GM12878 (cell line): ENCODE measurements around the gene POLR1D. TPM values are rescaled to one million over a fixed set of nuclear protein-coding genes. Genes with fewer than 3 reads are reported as not detected.

Experiments used
- ATAC-seq: fragments of 200-7000 bp; cut with Tn5 transposase; 3 replicates; pipeline ENCODE4 v1.9.1; 2020; ENCODE audit warnings: mild to moderate bottlenecking, moderate library complexity
- BruUV-seq: library from RNA; stranded (reverse); fragments of 400-500 nt; replicated peaks from 2 replicates; lab custom pipeline; 2021; lab: Mats Ljungman, UMichigan
- CTCF ChIA-PET: fragments of 300-600 bp; sonication (Branson Sonifier 250); formaldehyde crosslinking; extraction: SDS; loops from one replicate; lab custom pipeline; 2021; ENCODE audit warnings: inconsistent platforms; lab: Yijun Ruan, JAX
- POLR2A ChIA-PET: fragments of 350-600 bp; formaldehyde crosslinking; extraction: SDS; loops from one replicate; lab custom pipeline; 2021; ENCODE audit warnings: inconsistent platforms; lab: Charles Lee
- RAD21 ChIA-PET: fragments of 300-600 bp; sonication (Branson Sonifier 250); formaldehyde crosslinking; loops from one replicate; lab custom pipeline; 2023; ENCODE audit warnings: antibody characterized with exemption; ENCODE audit not compliant: unreplicated experiment; lab: Charles Lee
- SMC1A ChIA-PET: fragments of 300-600 bp; sonication (Branson Sonifier 250); formaldehyde crosslinking; loops from one replicate; lab custom pipeline; 2023; ENCODE audit not compliant: unreplicated experiment, uncharacterized antibody; lab: Charles Lee
- DNase-seq: peaks from one replicate; pipeline ENCODE4 v3.0.0-alpha.2; 2011; ENCODE audit warnings: low read depth, low spot score
- FAIRE-seq: peaks from 3 replicates; lab custom pipeline; 2011; peaks lifted over from hg19 to GRCh38; lab: Jason Lieb, UNC
- H2AFZ ChIP-seq: 2 replicates; pipeline ENCODE4 v1.6.0; 2011; ENCODE audit warnings: low read depth, low read length, control low read depth; ENCODE audit not compliant: control insufficient read depth
- H3K27ac ChIP-seq: 2 replicates; pipeline ENCODE4 v1.5.1; 2011; ENCODE audit warnings: control low read depth; ENCODE audit not compliant: control insufficient read depth, insufficient read depth
- H3K27me3 ChIP-seq, 2 experiments: replicated peaks in 1 of 2; 2 replicates each; pipeline versions ENCODE4 v1.6.0 to v1.6.1; 2011; ENCODE audit warnings: low read length in 1 of 2; ENCODE audit not compliant: control insufficient read depth in 2 of 2, insufficient read depth in 2 of 2
- H3K36me3 ChIP-seq, 2 experiments: 2 replicates each; pipeline ENCODE4 v1.5.1; 2011; ENCODE audit warnings: low read length in 1 of 2; ENCODE audit not compliant: control insufficient read depth in 2 of 2, insufficient read depth in 2 of 2
- H3K4me1 ChIP-seq: 2 replicates; pipeline ENCODE4 v1.6.1; 2011; ENCODE audit warnings: mild to moderate bottlenecking, low read length, moderate library complexity, mixed read lengths; ENCODE audit not compliant: control insufficient read depth, insufficient read depth
- H3K4me2 ChIP-seq: 2 replicates; pipeline ENCODE4 v1.6.0; 2011; ENCODE audit warnings: control low read depth; ENCODE audit not compliant: control insufficient read depth, insufficient read depth
- H3K4me3 ChIP-seq: fragments of 200-600 bp; sonication (generic); 2 replicates; pipeline ENCODE4 v1.5.1; 2016
- H3K79me2 ChIP-seq: 2 replicates; pipeline ENCODE4 v1.6.0; 2011; ENCODE audit warnings: low read length; ENCODE audit not compliant: control insufficient read depth, insufficient read depth
- H3K9ac ChIP-seq: 2 replicates; pipeline ENCODE4 v1.8.0; 2011; ENCODE audit warnings: low read length, control low read depth, mixed read lengths; ENCODE audit not compliant: control insufficient read depth, insufficient read depth
- H3K9me3 ChIP-seq: replicated peaks from 3 replicates; pipeline ENCODE4 v1.5.1; 2011; ENCODE audit warnings: mild to moderate bottlenecking, low read length; ENCODE audit not compliant: control insufficient read depth, insufficient read depth
- H4K20me1 ChIP-seq: 2 replicates; pipeline ENCODE4 v1.6.0; 2011; ENCODE audit not compliant: control insufficient read depth, insufficient read depth
- BCLAF1 ChIP-seq: fragments of 450-650 bp; IDR thresholded peaks from 2 replicates; pipeline ENCODE4 v1.6.1; 2017; ENCODE audit warnings: antibody characterized with exemption, mild to moderate bottlenecking, moderate library complexity
- CREB1 ChIP-seq: IDR thresholded peaks from 2 replicates; pipeline ENCODE4 v1.6.1; 2012; ENCODE audit warnings: low read depth, mild to moderate bottlenecking, inconsistent platforms
- GABPA ChIP-seq: IDR thresholded peaks from 2 replicates; pipeline ENCODE4 v1.6.1; 2014; ENCODE audit warnings: antibody characterized with exemption, low read depth, mild to moderate bottlenecking, inconsistent platforms
- HDAC2 ChIP-seq: fragments of 200-600 bp; sonication (generic); IDR thresholded peaks from 2 replicates; pipeline ENCODE4 v1.6.1; 2017
- IRF3 ChIP-seq: fragments of 450-650 bp; IDR thresholded peaks from 2 replicates; pipeline ENCODE4 v1.6.1; 2014; ENCODE audit warnings: mild to moderate bottlenecking
- MTA2 ChIP-seq: fragments of 450-650 bp; IDR thresholded peaks from 2 replicates; pipeline ENCODE4 v1.6.1; 2016; ENCODE audit warnings: low read depth, mild to moderate bottlenecking, moderate library complexity
- PBX3 ChIP-seq: IDR thresholded peaks from 2 replicates; pipeline ENCODE4 v1.6.1; 2011; ENCODE audit warnings: mild to moderate bottlenecking, low read depth, low read length, moderate library complexity; ENCODE audit not compliant: insufficient replicate concordance
- RAD51 ChIP-seq: fragments of 450-650 bp; IDR thresholded peaks from 2 replicates; pipeline ENCODE4 v1.6.1; 2016; ENCODE audit warnings: moderate library complexity, mild to moderate bottlenecking, inconsistent platforms
- SMAD1 ChIP-seq: fragments of 450-650 bp; IDR thresholded peaks from 2 replicates; pipeline ENCODE4 v1.6.1; 2018; ENCODE audit warnings: mild to moderate bottlenecking, low read depth; ENCODE audit not compliant: partially characterized antibody
- TCF7 ChIP-seq: IDR thresholded peaks from 2 replicates; pipeline ENCODE4 v1.6.1; 2014; ENCODE audit warnings: antibody characterized with exemption, borderline replicate concordance
- ZBED1 ChIP-seq: IDR thresholded peaks from 2 replicates; pipeline ENCODE4 v1.6.1; 2016; ENCODE audit warnings: borderline replicate concordance
- ZNF207 ChIP-seq: fragments of 450-650 bp; IDR thresholded peaks from 2 replicates; pipeline ENCODE4 v1.6.1; 2014; ENCODE audit warnings: antibody characterized with exemption, mild to moderate bottlenecking, borderline replicate concordance
- ZNF384 ChIP-seq: IDR thresholded peaks from 2 replicates; pipeline ENCODE4 v1.6.1; 2012; ENCODE audit warnings: low read depth, mild to moderate bottlenecking, low read length, improper control_type of control experiment, borderline replicate concordance
- ZNF687 ChIP-seq: fragments of 450-650 bp; IDR thresholded peaks from 2 replicates; pipeline ENCODE4 v1.6.1; 2017; ENCODE audit warnings: mild to moderate bottlenecking, moderate library complexity
- WGBS: methylation state at CpG from one replicate; pipeline ENCODE4 v1.1.6; 2016; ENCODE audit warnings: low lambda C conversion rate; ENCODE audit not compliant: insufficient replicate concordance, insufficient coverage; ENCODE audit errors: missing lambda C conversion rate; 5-methylcytosine and 5-hydroxymethylcytosine counted together
- in situ Hi-C: fragments of 300-500 bp; cut with MboI; formaldehyde crosslinking; loops from 9 replicates; pipeline ENCODE4 v1.14.3; 2018; ENCODE audit warnings: mixed read lengths
- intact Hi-C: fragments of 100-400 bp; cut with micrococcal nuclease; formaldehyde crosslinking; loops from one replicate; pipeline ENCODE4 v1.14.2; 2022; ENCODE audit not compliant: unreplicated experiment
- polyA plus RNA-seq, 11 experiments: library from polyadenylated mRNA; depleted of rRNA in 4 of 11; unstranded in 6 of 11; stranded (reverse) in 5 of 11; fragments of >200 nt; fragmentation: Nextera tagmentation in 4 of 11; fragmentation: Illumina TruSeq in 1 of 11; extraction: Ambion mirVana in 4 of 11; extraction: Trizol in 1 of 11; gene quantifications; 1 replicate in 1 of 11; 2 replicates in 10 of 11; pipeline versions ENCODE4 v1.2.1 to v1.2.3, GENCODE V29; 2011 to 2016; ENCODE audit warnings: inconsistent platforms in 2 of 11, missing spikeins in 2 of 11, low read depth in 1 of 11
- total RNA-seq, 4 experiments: library from RNA; depleted of rRNA in 3 of 4; stranded (reverse); fragments of >200 nt in 3 of 4; fragmentation: Illumina TruSeq in 1 of 4; extraction: Trizol in 1 of 4; gene quantifications; 2 replicates each; pipeline versions ENCODE4 v1.2.1 to v1.2.3, GENCODE V29; 2013 to 2021

Gene POLR1D
- total and polyA plus RNA-seq, 10 of the 15 experiments (the other 5 are each of a cell fraction or from before 2014, with no cell fraction given): 119 to 223 (median 160) TPM

- FAIRE-seq: no peak
- Histone ChIP-seq H3K9me3 (no peaks in the 10 kb centered on the region; the same call in 2 of the 3 replicates), H3K27me3 (no peaks in the 10 kb centered on the region), H3K4me2 (no peak overlapping the region), H4K20me1 (no peaks in the 10 kb centered on the region), H3K9ac (no peak overlapping the region), H3K4me3 (no peak overlapping the region), H3K4me1 (peaks cover 10% of the 10 kb centered on the region; the same call in 1 of the 2 replicates), H2AFZ (no peak overlapping the region), H3K27ac (no peak overlapping the region), H3K36me3 (no peaks in the 10 kb centered on the region), H3K79me2 (no peaks in the 10 kb centered on the region; the same call in 1 of the 2 replicates)
- POLR2A ChIA-PET: no interaction called here
- intact Hi-C loops: no loop called here
- BruUV-seq: no TSS peak
- DNase-seq: no peak
- SMC1A ChIA-PET: interaction anchor here (0.6 to 1.5 kb wide), 2 partner anchors 9 to 23 kb away, joined by 3 to 4 read pairs; no protein-coding TSS in a partner anchor
- RAD21 ChIA-PET: no interaction called here
- in situ Hi-C loops: no loop called here
- no peak for ATAC-seq
- 94% methylated on average over 1 of the region's 1 CpG for WGBS
- CTCF ChIA-PET: no interaction called here
- TF ChIP-seq IRF3 (no peak), ZNF384 (no peak), PBX3 (no peak), BCLAF1 (no peak), ZNF687 (no peak), GABPA (no peak), ZNF207 (no peak), CREB1 (no peak), RAD51 (no peak), TCF7 (no peak), HDAC2 (no peak), MTA2 (no peak), ZBED1 (no peak), SMAD1 (no peak)
Measured at GRCh38 chr13:27588405-27588804, 33.3 kb upstream of the POLR1D start.
